ENCODE data around the gene NGEF.

DNA sequence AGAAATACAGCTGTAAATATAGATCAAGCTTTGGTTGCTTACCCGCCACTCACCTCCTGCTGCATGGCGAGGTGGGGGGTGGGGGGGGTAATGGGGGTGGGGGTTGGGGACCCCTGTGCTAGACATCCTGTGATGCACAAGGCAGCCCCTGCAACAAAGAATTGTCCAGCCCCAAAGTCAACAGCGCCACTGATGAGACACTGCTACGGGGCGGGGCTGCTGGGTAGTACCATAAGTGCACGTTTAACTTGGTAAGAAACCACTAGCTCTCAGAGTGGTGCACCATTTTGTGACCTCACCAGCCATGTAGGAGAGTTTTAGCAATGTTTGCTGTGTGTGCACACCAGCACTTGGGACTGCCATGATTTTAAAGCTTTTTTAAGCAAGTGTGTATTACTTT, 102.7 kb downstream of the NGEF start:
- TF ChIP-seq CTCF (IDR thresholded peaks at IDR 0.05) (no peak), EZH2phosphoT487 (IDR thresholded peaks at IDR 0.05) (no peak)

All from neural progenitor cell (in vitro differentiated cells).